Posterior cingulate gyrus (tissue), 11 donors: Measurements from ENCODE around the gene TMCO1.
"Not testable (repeated sequence)": the region's sequence is repeated elsewhere in the genome, so short reads cannot be mapped to it uniquely, and the experiment has no call there.

ENCODE experiments used
- DNase-seq, 10 donors: peaks; one replicate each; pipeline versions ENCODE4 v3.0.0 to v3.0.0-alpha.2; 2020 to 2021; ENCODE audit warnings: mixed read lengths in 3 of 10
- intact Hi-C: fragments of 100-400 bp; cut with DNase I; formaldehyde crosslinking; loops from one replicate; pipeline ENCODE4 v1.15.1; 2023

TMCO1 gene

DNA sequence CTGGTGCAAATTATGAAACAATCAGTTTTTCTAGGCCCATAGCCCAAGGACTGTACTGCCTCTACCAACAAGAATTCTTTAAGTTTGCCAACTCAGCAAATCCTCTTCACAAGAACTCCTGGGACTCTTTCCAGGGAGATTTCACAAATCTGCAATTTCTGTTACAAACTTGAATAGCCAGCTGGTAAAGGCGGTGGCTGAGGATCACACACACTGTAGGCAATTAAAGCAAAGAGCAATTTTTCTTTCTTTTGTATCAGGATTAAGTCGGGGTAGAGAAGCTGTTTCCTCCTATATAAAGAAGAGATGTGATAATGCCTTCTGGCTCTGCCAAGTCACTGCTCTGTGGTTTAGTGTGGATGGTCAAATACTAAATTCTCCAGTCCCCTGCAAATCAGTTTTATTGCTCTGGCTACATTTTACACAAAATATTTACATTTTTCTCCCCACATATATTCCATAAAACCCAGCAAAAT lies 72.0 kb downstream of the TMCO1 start:
- intact Hi-C loops: no loop called here

DNA sequence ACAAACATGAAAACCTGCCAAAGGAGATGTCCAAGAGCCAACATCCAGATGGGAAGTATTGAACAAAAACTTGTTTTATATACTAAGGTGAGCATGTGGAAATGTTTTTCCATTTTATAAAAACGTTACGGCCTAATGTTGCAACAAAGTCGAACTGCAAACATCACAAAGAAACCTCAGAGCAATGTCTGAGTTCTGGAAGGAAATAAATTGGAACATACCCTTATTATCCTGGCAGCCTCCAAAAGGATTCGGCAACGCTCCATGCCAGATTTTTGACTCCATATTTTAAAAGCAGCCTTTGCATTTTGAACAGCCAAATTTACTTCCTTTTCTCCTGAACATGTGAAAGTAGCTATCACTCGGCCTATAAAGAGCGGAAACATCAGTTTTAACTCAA lies 73.6 kb downstream of the TMCO1 start:
- intact Hi-C loops: no loop called here
- DNase-seq: no peak

More for the DNA sequence above, 72.0 kb downstream of the TMCO1 start:
- peak in 1 of 10 donors; percentile 8 for DNase-seq

DNA sequence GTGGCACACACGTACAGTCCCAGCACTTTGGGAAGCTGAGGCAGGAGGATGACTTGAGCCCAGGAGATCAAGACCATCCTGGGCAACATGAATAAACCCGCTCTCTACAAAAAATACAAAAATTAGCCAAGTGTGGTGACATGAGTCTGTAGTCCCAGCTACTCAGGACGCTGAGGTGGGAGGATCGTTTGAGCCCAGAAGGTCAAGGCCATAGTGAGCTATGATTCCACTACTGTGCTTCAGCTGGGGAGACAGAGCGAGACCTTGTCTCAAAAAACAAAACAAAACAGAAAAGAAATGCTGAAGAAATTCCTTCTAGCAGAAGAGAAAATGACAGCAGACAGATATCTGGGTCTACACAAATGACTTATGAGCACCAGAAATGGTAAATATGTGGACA lies 80.6 kb downstream of the TMCO1 start:
- no peak for DNase-seq
- intact Hi-C loops: no loop called here

DNA sequence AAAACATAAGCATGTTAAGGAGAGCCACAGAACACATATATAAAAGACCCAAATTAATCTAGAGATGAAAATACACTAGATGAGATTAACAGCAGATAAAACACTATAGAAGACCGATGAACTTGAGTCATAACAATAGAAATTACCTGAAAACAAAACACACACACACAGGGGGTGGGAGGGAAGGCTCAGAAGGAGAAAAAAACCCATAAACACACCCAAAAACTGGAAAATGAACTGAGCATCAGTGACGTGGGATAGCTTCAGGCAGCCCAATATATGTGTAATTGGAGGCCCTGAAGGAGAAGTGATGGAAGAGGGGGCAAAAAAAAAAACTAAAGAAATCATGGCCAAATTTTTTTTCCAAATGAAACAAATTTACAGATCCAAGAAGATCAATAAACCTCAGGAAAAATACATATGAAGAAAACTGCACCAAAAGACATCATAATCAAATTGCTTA lies 81.7 kb downstream of the TMCO1 start:
- intact Hi-C loops: no loop called here
- DNase-seq: no peak

GRCh38 chr1:165686121-165686970 lies 82.3 kb downstream of the TMCO1 start:
- no peak for DNase-seq
- intact Hi-C loops: no loop called here

GRCh38 chr1:165683848-165684485 lies 84.7 kb downstream of the TMCO1 start:
- intact Hi-C loops: no loop called here
- DNase-seq: no peak

DNA sequence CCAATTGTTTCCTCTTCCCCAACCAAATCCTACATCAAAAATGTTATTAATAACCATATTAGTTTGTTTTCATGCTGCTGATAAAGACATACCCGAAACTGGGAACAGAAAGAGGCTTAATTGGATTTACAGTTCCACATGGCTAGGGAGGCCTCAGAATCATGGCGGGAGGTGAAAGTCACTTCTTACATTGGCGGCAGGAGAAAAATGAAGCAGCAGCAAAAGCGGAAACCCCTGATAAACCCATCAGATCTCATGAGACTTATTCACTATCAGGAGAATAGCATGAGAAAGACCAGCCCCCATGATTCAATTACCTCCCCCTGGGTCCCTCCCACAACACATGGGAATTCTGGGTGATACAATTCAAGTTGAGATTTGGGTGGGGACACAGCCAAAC lies 87.9 kb downstream of the TMCO1 start:
- intact Hi-C loops, DNase-seq: not testable (repeated sequence)

DNA sequence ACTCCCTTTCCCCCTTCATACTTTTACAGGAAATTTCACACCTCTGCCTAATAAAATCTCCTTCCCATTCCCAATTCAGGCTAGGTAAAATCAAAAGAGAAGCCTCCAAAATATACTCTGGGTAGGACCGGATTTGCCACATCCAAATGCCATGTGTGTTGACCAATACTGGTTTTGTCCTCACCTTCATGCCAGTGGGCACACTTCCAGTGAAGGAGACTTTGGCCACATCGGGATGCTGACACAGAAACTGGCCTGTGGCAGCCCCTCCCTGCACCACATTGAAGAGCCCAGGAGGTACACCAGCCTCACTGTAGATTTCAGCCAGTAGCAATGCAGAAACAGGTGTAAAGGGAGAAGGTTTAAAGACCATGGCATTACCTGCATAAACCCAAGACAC lies 88.4 kb downstream of the TMCO1 start:
- no peak for DNase-seq
- intact Hi-C loops: no loop called here

DNA sequence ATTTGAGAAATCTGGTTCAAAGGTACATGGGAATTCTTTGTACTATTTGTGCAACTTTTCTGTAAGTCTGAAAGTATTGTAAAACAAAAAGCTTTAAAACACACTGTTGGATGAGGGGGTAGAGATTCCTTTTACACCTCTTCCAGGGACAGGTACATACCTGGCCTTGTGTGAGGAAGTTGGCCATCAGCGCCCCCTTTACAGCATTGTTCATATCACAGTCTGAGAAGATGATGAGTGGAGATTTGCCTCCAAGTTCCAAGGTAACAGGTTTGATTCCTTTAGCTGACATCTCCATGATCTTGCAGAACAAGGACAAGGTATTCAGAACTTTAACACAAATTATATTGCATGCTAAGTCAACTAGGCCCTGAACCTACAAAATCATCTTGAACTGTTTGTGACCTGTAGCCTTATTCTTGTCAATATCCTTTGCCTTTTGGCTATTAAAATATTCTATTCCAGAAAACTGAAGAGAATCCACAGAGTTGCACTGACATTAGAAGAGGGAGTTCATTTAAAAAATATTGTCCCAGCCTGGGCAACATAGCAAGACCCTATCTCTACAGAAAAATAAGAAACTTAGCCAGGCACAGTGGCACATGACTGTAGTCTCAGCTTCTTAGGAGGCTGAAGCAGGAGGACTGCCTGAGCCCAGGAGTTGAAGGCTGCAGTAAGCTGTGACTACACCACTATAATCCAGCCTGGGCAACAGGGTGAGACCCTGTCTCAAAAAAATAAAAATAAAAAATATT lies 89.2 kb downstream of the TMCO1 start:
- intact Hi-C loops: no loop called here
- no peak for DNase-seq

GRCh38 chr1:165678509-165678908 lies 90.2 kb downstream of the TMCO1 start:
- DNase-seq: no peak
- intact Hi-C loops: no loop called here
